B cell (primary cell): ENCODE data around the gene CBX8. TPM values are rescaled to one million over a fixed set of nuclear protein-coding genes. Genes with fewer than 3 reads are reported as not detected.

Experiments used
- ATAC-seq: fragments of 200-7000 bp; cut with Tn5 transposase; one replicate; pipeline ENCODE4 v1.10.0; 2021; ENCODE audit warnings: low read depth, mild to moderate bottlenecking, moderate number of reproducible peaks, moderate library complexity
- CTCF ChIA-PET: fragments of 350-600 bp; sonication (Branson Sonifier 250); formaldehyde crosslinking; loops from one replicate; lab custom pipeline; 2021; ENCODE audit warnings: antibody characterized with exemption, inconsistent platforms; lab: Charles Lee
- POLR2A ChIA-PET: fragments of 350-600 bp; sonication (Branson Sonifier 250); formaldehyde crosslinking; loops from one replicate; lab custom pipeline; 2021; ENCODE audit warnings: antibody characterized with exemption; lab: Charles Lee
- DNase-seq: peaks from one replicate; pipeline ENCODE4 v3.0.0; 2013
- H2AFZ ChIP-seq: 2 replicates; pipeline ENCODE4 v1.6.1; 2012; ENCODE audit warnings: mild to moderate bottlenecking, low read depth, low read length; ENCODE audit not compliant: insufficient read depth, poor library complexity, severe bottlenecking
- H3K27ac ChIP-seq, 2 donors: 1 replicate in 1 of 2; 2 replicates in 1 of 2; pipeline ENCODE4 v1.5.1; 2012 to 2013; ENCODE audit warnings: low read length in 2 of 2, mild to moderate bottlenecking in 2 of 2, moderate library complexity in 1 of 2
- H3K27me3 ChIP-seq, 4 experiments: fragments of 200-600 bp in 1 of 4; sonication (generic) in 1 of 4; replicated peaks in 1 of 4; 1 replicate in 2 of 4; 2 replicates in 2 of 4; pipeline versions ENCODE4 v1.6.1 to v1.7.0; 2013 to 2016; ENCODE audit warnings: low read length in 3 of 4, mild to moderate bottlenecking in 2 of 4, mixed read lengths in 1 of 4, moderate library complexity in 1 of 4; ENCODE audit not compliant: insufficient read depth in 4 of 4, control insufficient read depth in 3 of 4; ENCODE audit errors: control extremely low read depth in 1 of 4
- H3K36me3 ChIP-seq, 2 experiments: replicated peaks in 1 of 2; 1 replicate in 1 of 2; 2 replicates in 1 of 2; pipeline versions ENCODE4 v1.6.1 to v1.7.1; 2013; ENCODE audit warnings: low read length in 1 of 2; ENCODE audit not compliant: insufficient read depth in 2 of 2, control insufficient read depth in 1 of 2; ENCODE audit errors: control extremely low read depth in 1 of 2, extremely low read depth in 1 of 2
- H3K4me1 ChIP-seq, 2 donors: fragments of 200-600 bp in 1 of 2; sonication (generic) in 1 of 2; 1 replicate in 1 of 2; 2 replicates in 1 of 2; pipeline versions ENCODE4 v1.5.1 to v1.6.1; 2013 to 2017; ENCODE audit warnings: low read length in 2 of 2; ENCODE audit not compliant: control insufficient read depth in 2 of 2, insufficient read depth in 2 of 2
- H3K4me2 ChIP-seq: replicated peaks from 2 replicates; pipeline ENCODE3; 2012; ENCODE audit warnings: mild to moderate bottlenecking, low read depth, low read length; ENCODE audit not compliant: poor library complexity, severe bottlenecking
- H3K4me3 ChIP-seq, 5 experiments: fragments of 200-600 bp in 1 of 5; sonication (generic) in 1 of 5; 1 replicate in 3 of 5; 2 replicates in 2 of 5; pipeline versions ENCODE4 v1.5.1 to v1.7.0; 2011 to 2016; ENCODE audit warnings: low read length in 4 of 5, mild to moderate bottlenecking in 4 of 5, low read depth in 2 of 5, control low read depth in 1 of 5, moderate library complexity in 1 of 5; ENCODE audit not compliant: insufficient read depth in 1 of 5; ENCODE audit errors: control extremely low read depth in 1 of 5, extremely low read depth in 1 of 5
- H3K79me2 ChIP-seq: fragments of 200-600 bp; sonication (generic); one replicate; pipeline ENCODE4 v1.6.0; 2016; ENCODE audit warnings: low read length; ENCODE audit not compliant: control insufficient read depth, insufficient read depth
- H3K9ac ChIP-seq: fragments of 200-600 bp; sonication (generic); 2 replicates; pipeline ENCODE4 v1.6.1; 2017; ENCODE audit warnings: mild to moderate bottlenecking, low read length, moderate library complexity
- H3K9me3 ChIP-seq, 3 donors: one replicate each; pipeline versions ENCODE4 v1.6.1 to v1.7.1; 2013; ENCODE audit warnings: low read length in 2 of 3; ENCODE audit not compliant: control insufficient read depth in 2 of 3, insufficient read depth in 1 of 3; ENCODE audit errors: control extremely low read depth in 1 of 3
- H4K20me1 ChIP-seq: 2 replicates; pipeline ENCODE4 v1.6.0; 2012; ENCODE audit warnings: mild to moderate bottlenecking, low read length; ENCODE audit not compliant: insufficient read depth, control insufficient read depth, poor library complexity, severe bottlenecking
- H3K27ac Mint-ChIP-seq: one replicate; pipeline ENCODE4 v1.8.0; 2021; ENCODE audit warnings: mixed read lengths
- H3K27me3 Mint-ChIP-seq: one replicate; pipeline ENCODE4 v1.8.0; 2021; ENCODE audit warnings: mixed read lengths
- H3K4me1 Mint-ChIP-seq: one replicate; pipeline ENCODE4 v1.8.0; 2021; ENCODE audit warnings: mixed read lengths
- H3K4me3 Mint-ChIP-seq: one replicate; pipeline ENCODE4 v1.8.0; 2021; ENCODE audit warnings: mixed read lengths
- H3K9me3 Mint-ChIP-seq: one replicate; pipeline ENCODE4 v1.8.0; 2022; ENCODE audit warnings: mixed read lengths; ENCODE audit not compliant: insufficient read depth
- EZH2 ChIP-seq: IDR thresholded peaks from 2 replicates; pipeline ENCODE4 v1.6.1; 2012; ENCODE audit warnings: borderline replicate concordance, low read depth, mild to moderate bottlenecking, moderate library complexity, low read length; ENCODE audit not compliant: insufficient read depth, poor library complexity, severe bottlenecking
- WGBS: methylation state at CpG from one replicate; pipeline ENCODE4 v1.1.5; 2013; ENCODE audit warnings: missing lambda C conversion rate; ENCODE audit not compliant: insufficient coverage; 5-methylcytosine and 5-hydroxymethylcytosine counted together
- intact Hi-C: fragments of 100-400 bp; cut with micrococcal nuclease; formaldehyde crosslinking; loops from one replicate; pipeline ENCODE4 v1.10.0; 2022
- polyA plus RNA-seq: library from polyadenylated mRNA; depleted of rRNA; stranded (reverse); fragments of >200 nt; gene quantifications from 2 replicates; pipeline ENCODE4 v1.2.3, GENCODE V29; 2012
- total RNA-seq, 2 donors: library from RNA; stranded (reverse); fragments of 120-200 nt in 1 of 2; gene quantifications; 1 replicate in 1 of 2; 2 replicates in 1 of 2; pipeline versions ENCODE4 v1.2.3 to v1.2.4, GENCODE V29; 2013 to 2022
- TF ChIP-seq, protein P1 (sequence below): fragments of 200-600 bp; IDR thresholded peaks from one replicate; pipeline ENCODE4 v1.8.0; 2022; ENCODE audit warnings: antibody characterized with exemption, mild to moderate bottlenecking

The CBX8 gene
- total and polyA plus RNA-seq, 2 donors (not counting 1 experiment from before 2014, with no cell fraction given): 0.31 to 6.8 TPM

DNA sequence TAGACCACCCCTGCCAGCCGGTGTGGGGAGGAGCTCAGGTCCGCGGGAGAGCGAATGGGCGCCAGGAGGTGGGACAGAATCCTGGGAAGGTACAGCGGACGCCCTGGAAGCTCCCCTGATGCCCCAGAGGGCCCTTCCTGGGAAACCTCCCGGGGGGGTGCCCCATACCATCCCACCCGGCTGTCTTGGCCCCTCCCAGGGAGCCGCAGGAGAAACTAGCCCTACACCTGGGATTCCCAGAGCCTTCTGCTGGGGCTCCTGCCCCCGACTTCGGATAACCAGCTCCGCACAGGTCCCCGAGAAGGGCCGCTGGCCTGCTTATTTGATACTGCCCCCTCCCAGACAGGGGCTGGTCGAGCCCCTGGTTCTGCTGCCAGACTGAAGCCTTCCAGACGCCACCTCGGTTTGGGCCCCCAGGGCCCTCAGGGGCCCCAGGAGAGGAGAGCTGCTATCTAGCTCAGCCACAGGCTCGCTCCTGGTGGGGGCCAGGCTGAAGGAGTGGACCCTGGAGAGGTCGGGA lies 45.3 kb upstream of the CBX8 start:
- Histone ChIP-seq H2AFZ (peak overlapping the region; percentile 43), H3K4me1 (peaks cover 64 to 71% of the 10 kb centered on the region in 2 donors), H3K9ac (peak overlapping the region; percentile 56), H4K20me1 (peaks cover 53% of the 10 kb centered on the region), H3K9me3 (peaks cover 0 to 37% (median 0%) of the 10 kb centered on the region in 3 donors), H3K36me3 (no peaks in the 10 kb centered on the region), H3K79me2 (peaks cover 10% of the 10 kb centered on the region), H3K4me2 (peak overlapping the region; percentile 89), H3K4me3 (peak overlapping the region in 1 of 5 experiments; percentile 29), H3K27me3 (peaks cover 0 to 71% (median 40%) of the 10 kb centered on the region in 4 experiments), H3K27ac (no peak overlapping the region)
- DNase-seq (no peak), ATAC-seq (no peak)
- peak overlapping the region; percentile 75 for H3K4me3 Mint-ChIP-seq
- H3K4me1 Mint-ChIP-seq: peaks cover 50% of the 10 kb centered on the region
- peak overlapping the region; percentile 48 for H3K27ac Mint-ChIP-seq
- POLR2A ChIA-PET: interaction anchor here (0.7 to 6.9 kb wide), 2 partner anchors 45 to 50 kb away, joined by 4 to 45 read pairs; partner anchors contain the start of gene CBX8
- TF ChIP-seq EZH2: no peak
- TF ChIP-seq, protein P1, sequence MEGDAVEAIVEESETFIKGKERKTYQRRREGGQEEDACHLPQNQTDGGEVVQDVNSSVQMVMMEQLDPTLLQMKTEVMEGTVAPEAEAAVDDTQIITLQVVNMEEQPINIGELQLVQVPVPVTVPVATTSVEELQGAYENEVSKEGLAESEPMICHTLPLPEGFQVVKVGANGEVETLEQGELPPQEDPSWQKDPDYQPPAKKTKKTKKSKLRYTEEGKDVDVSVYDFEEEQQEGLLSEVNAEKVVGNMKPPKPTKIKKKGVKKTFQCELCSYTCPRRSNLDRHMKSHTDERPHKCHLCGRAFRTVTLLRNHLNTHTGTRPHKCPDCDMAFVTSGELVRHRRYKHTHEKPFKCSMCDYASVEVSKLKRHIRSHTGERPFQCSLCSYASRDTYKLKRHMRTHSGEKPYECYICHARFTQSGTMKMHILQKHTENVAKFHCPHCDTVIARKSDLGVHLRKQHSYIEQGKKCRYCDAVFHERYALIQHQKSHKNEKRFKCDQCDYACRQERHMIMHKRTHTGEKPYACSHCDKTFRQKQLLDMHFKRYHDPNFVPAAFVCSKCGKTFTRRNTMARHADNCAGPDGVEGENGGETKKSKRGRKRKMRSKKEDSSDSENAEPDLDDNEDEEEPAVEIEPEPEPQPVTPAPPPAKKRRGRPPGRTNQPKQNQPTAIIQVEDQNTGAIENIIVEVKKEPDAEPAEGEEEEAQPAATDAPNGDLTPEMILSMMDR: no peak
- H3K9me3 Mint-ChIP-seq: no peaks in the 10 kb centered on the region
- WGBS: 7% methylated on average over 20 of the region's 20 CpGs
- peaks cover 22% of the 10 kb centered on the region for H3K27me3 Mint-ChIP-seq
- CTCF ChIA-PET: interaction anchor here (0.9 to 4.0 kb wide), 8 partner anchors 9 to 129 kb away, joined by 3 to 19 read pairs (median 5); partner anchors contain the start of gene CBX8
- intact Hi-C loops: loop anchor here (1.0 to 5.0 kb wide), 2 partner anchors 28 to 90 kb away; no protein-coding TSS in a partner anchor
